ENCODE results near the gene EEFSEC.

GRCh38 chr3:128317101-128317697, 163.9 kb downstream of the EEFSEC start:
- TF ChIP-seq CTCF (IDR thresholded peaks at IDR 0.05; ENCODE audit: control extremely low read depth in 1 of 3, insufficient read depth in 1 of 3, low read depth in 1 of 3, low read length in 3 of 3) (no peak), EZH2 (IDR thresholded peaks at IDR 0.05; ENCODE audit: low read depth, low read length, severe bottlenecking) (no peak), USF2 (IDR thresholded peaks at IDR 0.05; ENCODE audit: low read length) (no peak), TAF1 (IDR thresholded peaks at IDR 0.05; ENCODE audit: low read depth, low read length) (no peak), EGR1 (IDR thresholded peaks at IDR 0.05; ENCODE audit: borderline replicate concordance, low read depth, low read length) (no peak), CHD7 (IDR thresholded peaks at IDR 0.05; ENCODE audit: insufficient replicate concordance, low read length) (no peak), POLR2A (IDR thresholded peaks at IDR 0.05; ENCODE audit: control extremely low read depth in 1 of 2, low read depth in 2 of 2, low read length in 2 of 2) (no peak), HDAC2 (IDR thresholded peaks at IDR 0.05; ENCODE audit: borderline replicate concordance in 1 of 2, low read depth in 2 of 2, low read length in 2 of 2) (no peak), POU5F1 (IDR thresholded peaks at IDR 0.05; ENCODE audit: low read depth, low read length) (no peak), SP1 (IDR thresholded peaks at IDR 0.05; ENCODE audit: low read depth, low read length) (no peak), POLR2AphosphoS5 (IDR thresholded peaks at IDR 0.05; ENCODE audit: low read depth, low read length) (no peak), ATF3 (IDR thresholded peaks at IDR 0.05; ENCODE audit: insufficient read depth, low read depth, low read length) (no peak), GTF2F1 (IDR thresholded peaks at IDR 0.05; ENCODE audit: borderline replicate concordance, low read depth, low read length) (no peak)
